Mesenchymal stem cell (in vitro differentiated cells and primary cell): ENCODE data around the gene VASP.

Source experiments
- DNase-seq: peaks from one replicate; pipeline ENCODE4 v3.0.0-alpha.2; 2013
- H2AFZ ChIP-seq: one replicate; pipeline ENCODE4 v1.6.1; 2013; ENCODE audit warnings: low read depth, mild to moderate bottlenecking, control low read depth, inconsistent platforms, low read length, moderate library complexity
- H2AK5ac ChIP-seq: 2 replicates; pipeline ENCODE4 v1.6.1; 2013; ENCODE audit warnings: low read length, moderate library complexity, mild to moderate bottlenecking, inconsistent platforms; ENCODE audit not compliant: severe bottlenecking
- H2BK120ac ChIP-seq: one replicate; pipeline ENCODE4 v1.6.1; 2013; ENCODE audit warnings: low read depth, mild to moderate bottlenecking, inconsistent platforms, low read length, moderate library complexity
- H2BK12ac ChIP-seq, 2 experiments: one replicate each; pipeline ENCODE4 v1.6.1; 2013; ENCODE audit warnings: inconsistent platforms in 2 of 2, low read length in 2 of 2, mild to moderate bottlenecking in 2 of 2, moderate library complexity in 2 of 2, control low read depth in 1 of 2
- H2BK15ac ChIP-seq: one replicate; pipeline ENCODE4 v1.6.1; 2013; ENCODE audit warnings: mild to moderate bottlenecking, low read depth, inconsistent platforms; ENCODE audit not compliant: poor library complexity, severe bottlenecking
- H2BK5ac ChIP-seq: 2 replicates; pipeline ENCODE4 v1.6.1; 2013; ENCODE audit warnings: low read depth, mild to moderate bottlenecking, low read length, control low read depth, inconsistent platforms; ENCODE audit not compliant: poor library complexity, severe bottlenecking
- H3K14ac ChIP-seq, 2 experiments: one replicate each; pipeline ENCODE4 v1.6.1; 2013; ENCODE audit warnings: inconsistent platforms in 2 of 2, low read length in 2 of 2, control low read depth in 1 of 2, mild to moderate bottlenecking in 1 of 2, moderate library complexity in 1 of 2
- H3K18ac ChIP-seq, 2 experiments: one replicate each; pipeline ENCODE4 v1.6.1; 2013; ENCODE audit warnings: inconsistent platforms in 2 of 2, low read length in 2 of 2, control low read depth in 1 of 2, low read depth in 1 of 2, mild to moderate bottlenecking in 1 of 2
- H3K23ac ChIP-seq, 2 experiments: one replicate each; pipeline ENCODE4 v1.6.1; 2013; ENCODE audit warnings: inconsistent platforms in 2 of 2, low read length in 2 of 2, mild to moderate bottlenecking in 2 of 2, moderate library complexity in 2 of 2, control low read depth in 1 of 2
- H3K27ac ChIP-seq: 2 replicates; pipeline ENCODE4 v1.5.1; 2013; ENCODE audit warnings: mild to moderate bottlenecking, moderate library complexity, low read length, control low read depth, inconsistent platforms; ENCODE audit not compliant: poor library complexity, severe bottlenecking
- H3K27me3 ChIP-seq, 2 experiments: 2 replicates each; pipeline versions ENCODE4 v1.6.1 to v1.7.0; 2013; ENCODE audit warnings: low read length in 2 of 2, mild to moderate bottlenecking in 2 of 2, moderate library complexity in 2 of 2, control low read depth in 1 of 2, inconsistent platforms in 1 of 2; ENCODE audit not compliant: control insufficient read depth in 1 of 2, insufficient read depth in 1 of 2
- H3K36me3 ChIP-seq, 2 experiments: 2 replicates each; pipeline versions ENCODE4 v1.6.1 to v1.7.0; 2013; ENCODE audit warnings: low read length in 2 of 2, control low read depth in 1 of 2, inconsistent platforms in 1 of 2, low read depth in 1 of 2, mild to moderate bottlenecking in 1 of 2; ENCODE audit not compliant: insufficient read depth in 2 of 2, control insufficient read depth in 1 of 2
- H3K4ac ChIP-seq, 2 experiments: one replicate each; pipeline ENCODE4 v1.6.1; 2013; ENCODE audit warnings: inconsistent platforms in 2 of 2, low read length in 2 of 2, mild to moderate bottlenecking in 2 of 2, moderate library complexity in 2 of 2, control low read depth in 1 of 2, low read depth in 1 of 2
- H3K4me1 ChIP-seq: 2 replicates; pipeline ENCODE4 v1.6.1; 2013; ENCODE audit warnings: low read depth, low read length, control low read depth; ENCODE audit not compliant: control insufficient read depth, insufficient read depth
- H3K4me2 ChIP-seq: 2 replicates; pipeline ENCODE4 v1.6.1; 2013; ENCODE audit warnings: low read length, mild to moderate bottlenecking, inconsistent platforms; ENCODE audit not compliant: poor library complexity, severe bottlenecking
- H3K4me3 ChIP-seq, 2 experiments: 2 replicates each; pipeline versions ENCODE4 v1.5.1 to v1.7.0; 2013; ENCODE audit warnings: low read length in 2 of 2, mild to moderate bottlenecking in 2 of 2, control low read depth in 1 of 2, low read depth in 1 of 2; ENCODE audit not compliant: insufficient read depth in 1 of 2
- H3K79me1 ChIP-seq: replicated peaks from 2 replicates; pipeline ENCODE4 v1.6.1; 2013; ENCODE audit warnings: mild to moderate bottlenecking, control low read depth, low read length, inconsistent platforms; ENCODE audit not compliant: poor library complexity, severe bottlenecking
- H3K9ac ChIP-seq: 2 replicates; pipeline ENCODE4 v1.7.0; 2013; ENCODE audit warnings: mild to moderate bottlenecking, low read length, moderate library complexity
- H3K9me3 ChIP-seq: 2 replicates; pipeline ENCODE4 v1.7.0; 2013; ENCODE audit warnings: mild to moderate bottlenecking, low read length; ENCODE audit not compliant: control insufficient read depth
- H4K8ac ChIP-seq: one replicate; pipeline ENCODE4 v1.6.1; 2013; ENCODE audit warnings: inconsistent platforms, mild to moderate bottlenecking, low read length, moderate library complexity
- H4K91ac ChIP-seq: one replicate; pipeline ENCODE4 v1.6.1; 2013; ENCODE audit warnings: mild to moderate bottlenecking, low read length, inconsistent platforms
- WGBS: methylation state at CpG from one replicate; pipeline ENCODE4 v1.1.7; 2013; ENCODE audit warnings: mixed read lengths; 5-methylcytosine and 5-hydroxymethylcytosine counted together

VASP gene

DNA sequence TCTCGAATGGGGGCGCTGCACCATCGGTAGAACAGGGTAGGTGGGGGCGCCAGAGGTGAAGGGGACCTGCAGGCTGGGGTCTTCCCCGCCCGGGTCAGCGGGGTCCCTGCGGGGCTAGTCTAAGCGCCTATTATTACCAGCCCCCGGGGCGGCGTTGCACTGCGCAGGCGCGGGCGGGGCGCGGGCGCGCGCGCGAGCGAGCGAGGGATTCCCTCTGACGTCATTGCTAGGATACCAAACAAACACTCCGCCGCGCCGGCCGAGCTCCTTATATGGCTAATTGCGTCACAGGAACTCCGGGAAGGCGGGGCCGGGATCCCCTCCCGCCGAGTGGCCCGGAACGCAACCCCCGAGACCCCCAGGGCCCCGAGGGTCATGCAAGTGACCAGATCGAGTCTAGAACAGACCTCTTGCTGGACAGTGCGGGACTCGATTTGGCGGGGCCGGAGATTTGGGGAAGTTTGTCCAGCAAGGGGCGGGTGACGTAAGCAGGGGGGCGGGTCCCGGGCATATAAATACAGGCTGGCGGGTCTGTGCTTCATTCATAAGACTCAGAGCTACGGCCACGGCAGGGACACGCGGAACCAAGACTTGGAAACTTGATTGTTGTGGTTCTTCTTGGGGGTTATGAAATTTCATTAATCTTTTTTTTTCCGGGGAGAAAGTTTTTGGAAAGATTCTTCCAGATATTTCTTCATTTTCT, 39.7 kb upstream of the VASP start, which contains the start of gene FOSB:
Gene FOSB, plus strand, starts transcription at position 541 of the 703 bp plus-strand sequence. CDS start 591 bp downstream, outside the sequence.
- WGBS: under 1% methylated on average over 44 of the region's 56 CpGs

DNA sequence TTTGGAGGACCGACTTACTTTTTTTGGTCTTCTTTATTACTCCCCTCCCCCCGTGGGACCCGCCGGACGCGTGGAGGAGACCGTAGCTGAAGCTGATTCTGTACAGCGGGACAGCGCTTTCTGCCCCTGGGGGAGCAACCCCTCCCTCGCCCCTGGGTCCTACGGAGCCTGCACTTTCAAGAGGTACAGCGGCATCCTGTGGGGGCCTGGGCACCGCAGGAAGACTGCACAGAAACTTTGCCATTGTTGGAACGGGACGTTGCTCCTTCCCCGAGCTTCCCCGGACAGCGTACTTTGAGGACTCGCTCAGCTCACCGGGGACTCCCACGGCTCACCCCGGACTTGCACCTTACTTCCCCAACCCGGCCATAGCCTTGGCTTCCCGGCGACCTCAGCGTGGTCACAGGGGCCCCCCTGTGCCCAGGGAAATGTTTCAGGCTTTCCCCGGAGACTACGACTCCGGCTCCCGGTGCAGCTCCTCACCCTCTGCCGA, 39.1 kb upstream of the VASP start:
- no peak overlapping the region for H3K18ac ChIP-seq
- DNase-seq: no peak
- no peak overlapping the region for H2BK12ac ChIP-seq
- no peak overlapping the region for H2BK15ac ChIP-seq
- H3K4me2 ChIP-seq: peak overlapping the region; percentile 100
- WGBS: 2% methylated on average over 31 of the region's 31 CpGs
- H2AK5ac ChIP-seq: no peak overlapping the region
- H3K27me3 ChIP-seq: peaks cover 0 to 23% of the 10 kb centered on the region in 2 experiments
- no peak overlapping the region for H3K27ac ChIP-seq
- peaks cover 28% of the 10 kb centered on the region for H3K4me1 ChIP-seq
- no peaks in the 10 kb centered on the region for H3K9me3 ChIP-seq
- no peak overlapping the region for H2BK120ac ChIP-seq
- H4K8ac ChIP-seq: no peak overlapping the region
- no peak overlapping the region for H4K91ac ChIP-seq
- H3K23ac ChIP-seq: peak overlapping the region in 1 of 2 experiments; percentile 66
- H2BK5ac ChIP-seq: no peak overlapping the region
- H3K36me3 ChIP-seq: peaks cover 2 to 11% of the 10 kb centered on the region in 2 experiments
- H3K4ac ChIP-seq: no peak overlapping the region
- H3K9ac ChIP-seq: peak overlapping the region; percentile 99
- H3K79me1 ChIP-seq: no peaks in the 10 kb centered on the region
- H3K14ac ChIP-seq: no peak overlapping the region
- peak overlapping the region; percentile 54 to 99 for H3K4me3 ChIP-seq
- no peak overlapping the region for H2AFZ ChIP-seq

More for the DNA sequence above, 39.7 kb upstream of the VASP start, which contains the start of gene FOSB:
- peak within 1 kb of the TSS; percentile 99 for H3K9ac ChIP-seq
- no peak within 1 kb of the TSS for H2BK120ac ChIP-seq
- peak within 1 kb of the TSS in 1 of 2 experiments; percentile 38 for H3K4ac ChIP-seq
- H3K9me3 ChIP-seq: no peaks in the 10 kb centered on the region
- H2AFZ ChIP-seq: peak within 1 kb of the TSS; percentile 92
- no peak within 1 kb of the TSS for H3K14ac ChIP-seq
- no peak within 1 kb of the TSS for H2AK5ac ChIP-seq
- peak within 1 kb of the TSS; percentile 100 for H3K4me2 ChIP-seq
- peak within 1 kb of the TSS; percentile 61 to 99 for H3K4me3 ChIP-seq
- peak within 1 kb of the TSS in 1 of 2 experiments; percentile 66 for H3K23ac ChIP-seq
- H3K18ac ChIP-seq: peak within 1 kb of the TSS; percentile 40 to 60
- no peak within 1 kb of the TSS for H2BK5ac ChIP-seq
- H4K91ac ChIP-seq: no peak within 1 kb of the TSS
- H3K4me1 ChIP-seq: peaks cover 28% of the 10 kb centered on the region
- H2BK12ac ChIP-seq: peak within 1 kb of the TSS in 1 of 2 experiments; percentile 44
- peaks cover 0 to 20% of the 10 kb centered on the region in 2 experiments for H3K27me3 ChIP-seq
- H3K36me3 ChIP-seq: peaks cover 0 to 7% of the 10 kb centered on the region in 2 experiments
- H3K79me1 ChIP-seq: no peaks in the 10 kb centered on the region
- peak; percentile 95 for DNase-seq
- H2BK15ac ChIP-seq: peak within 1 kb of the TSS; percentile 56
- peak within 1 kb of the TSS; percentile 81 for H4K8ac ChIP-seq
- no peak within 1 kb of the TSS for H3K27ac ChIP-seq

DNA sequence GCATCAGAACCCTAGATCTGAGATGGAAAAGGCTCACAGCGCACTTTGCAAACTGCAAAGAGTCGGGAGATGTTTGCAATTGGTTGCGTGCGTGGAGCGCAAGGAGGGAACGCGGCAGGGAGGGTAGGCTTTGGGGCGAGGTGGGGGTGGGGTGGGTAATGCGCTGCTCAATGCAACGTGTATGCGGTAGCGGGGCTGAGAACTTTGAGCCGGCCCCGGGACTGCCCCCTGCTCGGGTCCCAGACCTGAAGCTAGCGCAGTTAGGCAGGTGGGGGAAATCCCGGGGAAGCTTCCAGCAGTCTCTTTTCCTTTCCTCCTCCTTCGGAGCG, 38.5 kb upstream of the VASP start:
- no peak overlapping the region for H3K27ac ChIP-seq
- H3K27me3 ChIP-seq: peaks cover 0 to 27% of the 10 kb centered on the region in 2 experiments
- peak overlapping the region; percentile 40 for H3K18ac ChIP-seq
- H2AFZ ChIP-seq: peak overlapping the region; percentile 15
- WGBS: 0% methylated on average over 18 of the region's 19 CpGs
- H2BK15ac ChIP-seq: no peak overlapping the region
- peak overlapping the region; percentile 28 for H4K91ac ChIP-seq
- peak overlapping the region; percentile 54 to 99 for H3K4me3 ChIP-seq
- no peak for DNase-seq
- no peak overlapping the region for H3K14ac ChIP-seq
- H3K23ac ChIP-seq: no peak overlapping the region
- H3K9me3 ChIP-seq: no peaks in the 10 kb centered on the region
- H2BK5ac ChIP-seq: no peak overlapping the region
- peak overlapping the region; percentile 13 for H4K8ac ChIP-seq
- peak overlapping the region in 1 of 2 experiments; percentile 38 for H3K4ac ChIP-seq
- H3K4me1 ChIP-seq: peaks cover 28% of the 10 kb centered on the region
- H3K36me3 ChIP-seq: peaks cover 2 to 11% of the 10 kb centered on the region in 2 experiments
- peak overlapping the region; percentile 99 for H3K9ac ChIP-seq
- peak overlapping the region in 1 of 2 experiments; percentile 44 for H2BK12ac ChIP-seq
- no peak overlapping the region for H2BK120ac ChIP-seq
- H3K79me1 ChIP-seq: no peaks in the 10 kb centered on the region
- H2AK5ac ChIP-seq: no peak overlapping the region
- H3K4me2 ChIP-seq: peak overlapping the region; percentile 100
